Mammary epithelial cell (primary cell): ENCODE results near the gene ZEB2.

Experiments
- CTCF ChIP-seq, 2 donors: IDR thresholded peaks in 1 of 2; conservative IDR thresholded peaks in 1 of 2; 2 replicates each; pipeline ENCODE4 v1.5.1; 2011 to 2012; ENCODE audit warnings: inconsistent platforms in 2 of 2, low read length in 2 of 2, mild to moderate bottlenecking in 2 of 2, control low read depth in 1 of 2, low read depth in 1 of 2; ENCODE audit not compliant: insufficient read depth in 1 of 2; ENCODE audit errors: extremely low read depth in 1 of 2
- EZH2 ChIP-seq: IDR thresholded peaks from 2 replicates; pipeline ENCODE4 v1.6.1; 2012; ENCODE audit warnings: low read length, inconsistent platforms, borderline replicate concordance

- TF ChIP-seq CTCF (conservative IDR thresholded peaks at IDR 0.05 in 1 of 2, IDR thresholded peaks at IDR 0.05 in 1 of 2; ENCODE audit: extremely low read depth in 1 of 2, insufficient read depth in 1 of 2, low read depth in 1 of 2, low read length in 2 of 2) (no peak), EZH2 (no peak)
Measured at GRCh38 chr2:144458541-144458940, 61.4 kb downstream of the ZEB2 start.
